Gastroesophageal sphincter (tissue), 3 donors: ENCODE measurements around the gene FMO2.

Source experiments
- CTCF ChIP-seq, 4 experiments: fragments of 200-600 bp in 2 of 4; fragments of 450-650 bp in 2 of 4; sonication (generic) in 1 of 4; IDR thresholded peaks; one replicate each; pipeline ENCODE4 v1.5.1; 2017 to 2019; ENCODE audit warnings: antibody characterized with exemption in 4 of 4, mild to moderate bottlenecking in 2 of 4, moderate library complexity in 2 of 4
- POLR2A ChIP-seq, 2 donors: fragments of 450-650 bp; IDR thresholded peaks; one replicate each; pipeline ENCODE4 v1.6.1; 2017; ENCODE audit warnings: antibody characterized with exemption in 2 of 2, mild to moderate bottlenecking in 2 of 2, moderate library complexity in 1 of 2
- POLR2AphosphoS5 ChIP-seq: sonication (generic); formaldehyde crosslinking; IDR thresholded peaks from one replicate; pipeline ENCODE4 v1.6.1; 2017; ENCODE audit warnings: antibody characterized with exemption

- no peak for TF ChIP-seq CTCF (IDR thresholded peaks at IDR 0.05)
- no peak for TF ChIP-seq POLR2AphosphoS5
- no peak for TF ChIP-seq POLR2A (IDR thresholded peaks at IDR 0.05)
These were observed 10.7 kb downstream of the FMO2 start for GRCh38 chr1:171195767-171196166.
